Superior temporal gyrus (tissue), 1 donor: Measurements from ENCODE around the gene USP6NL.
A peak's percentile ranks its signal among the peaks of the same experiment; 100 is the strongest.
"Not testable (repeated sequence)": the region's sequence is repeated elsewhere in the genome, so short reads cannot be mapped to it uniquely, and the experiment has no call there.

Experiments
- DNase-seq: peaks from one replicate; pipeline ENCODE4 v3.0.0-alpha.2; 2016; ENCODE audit errors: extremely low spot score

USP6NL gene

DNA sequence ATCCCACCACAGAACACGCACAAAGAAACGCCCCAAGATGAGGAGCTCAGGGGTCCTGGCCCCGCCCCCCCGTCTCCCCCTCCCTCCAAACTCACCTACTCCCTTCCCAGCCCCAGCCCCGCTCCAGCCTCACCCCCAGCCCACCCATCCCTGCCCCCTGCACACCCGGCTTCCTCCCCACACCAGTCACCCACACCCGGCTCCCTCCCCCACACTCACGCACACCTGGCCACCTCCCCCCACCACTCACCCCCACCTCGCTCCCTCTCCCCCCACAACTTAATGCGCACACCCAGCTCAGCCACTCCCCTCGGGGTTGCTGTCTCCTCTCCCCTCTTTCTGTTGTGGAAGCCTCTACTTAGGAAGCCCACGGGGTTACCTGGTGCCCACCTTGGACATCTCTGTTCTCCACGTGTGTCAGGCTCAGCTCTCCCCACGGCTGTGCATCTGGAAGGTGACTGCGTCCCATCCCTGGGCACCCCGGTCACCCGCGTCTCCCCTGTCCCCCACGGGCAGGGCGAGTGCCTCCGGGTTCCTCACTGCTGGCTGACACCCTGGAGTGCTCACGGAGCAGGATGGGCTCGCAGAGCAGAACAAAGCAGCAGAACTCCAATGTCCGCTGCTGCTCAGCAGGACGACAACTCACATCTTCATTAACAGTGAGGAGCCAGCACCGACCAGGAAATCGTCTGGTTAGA lies 166.8 kb downstream of the USP6NL start:
- DNase-seq, result no peak

DNA sequence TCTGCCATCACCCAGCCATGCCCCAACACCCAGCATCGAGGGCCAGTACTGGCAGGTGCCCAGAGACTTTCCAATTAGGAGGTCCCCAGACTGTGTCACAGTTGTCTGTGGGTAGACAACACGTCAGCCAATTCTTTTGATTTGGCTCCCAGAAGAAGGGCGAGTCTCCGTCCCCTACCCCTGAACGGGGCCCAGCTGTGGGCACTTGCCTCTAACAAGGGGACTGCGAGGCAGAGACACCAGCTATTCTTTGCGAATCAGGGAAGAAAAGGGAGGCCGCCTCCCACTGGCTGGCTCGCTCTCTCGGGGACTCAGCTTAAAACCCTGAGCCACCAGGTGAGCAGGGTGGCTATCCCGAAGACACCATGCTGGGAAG lies 167.3 kb downstream of the USP6NL start:
- DNase-seq, result no peak

DNA sequence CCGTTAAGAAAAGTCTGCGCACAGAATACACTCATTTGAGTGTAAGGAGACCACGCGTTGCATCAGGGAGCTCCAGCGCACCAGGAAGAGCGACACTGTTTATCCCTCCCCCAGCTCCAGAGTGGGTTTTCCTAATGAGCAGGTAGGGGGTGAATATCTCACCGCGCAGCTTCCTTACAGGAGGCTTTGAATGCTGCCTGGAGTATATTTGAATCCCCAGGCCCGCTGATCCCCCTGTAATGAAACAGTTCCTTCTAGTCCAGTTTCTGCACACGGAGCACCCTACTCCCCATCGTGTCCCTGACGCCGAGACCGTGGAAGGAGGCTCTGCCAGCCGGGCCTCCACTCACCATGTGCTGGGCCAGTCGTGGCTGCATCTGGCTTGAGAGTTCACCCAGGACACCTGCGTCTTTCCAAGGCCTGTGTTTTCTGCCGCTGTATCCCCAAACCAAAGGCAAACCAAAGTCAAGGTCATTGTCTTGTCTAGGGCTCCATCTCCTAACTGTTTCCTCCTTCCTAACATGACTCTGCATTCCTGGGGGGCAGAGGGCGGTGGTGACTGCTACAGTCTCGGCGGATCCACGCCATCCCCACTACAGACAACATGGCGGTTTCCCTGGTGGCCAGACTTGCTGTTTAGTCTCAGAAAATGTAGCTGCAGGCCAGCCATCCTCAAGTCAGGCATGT lies 167.8 kb downstream of the USP6NL start:
- no peak for DNase-seq

DNA sequence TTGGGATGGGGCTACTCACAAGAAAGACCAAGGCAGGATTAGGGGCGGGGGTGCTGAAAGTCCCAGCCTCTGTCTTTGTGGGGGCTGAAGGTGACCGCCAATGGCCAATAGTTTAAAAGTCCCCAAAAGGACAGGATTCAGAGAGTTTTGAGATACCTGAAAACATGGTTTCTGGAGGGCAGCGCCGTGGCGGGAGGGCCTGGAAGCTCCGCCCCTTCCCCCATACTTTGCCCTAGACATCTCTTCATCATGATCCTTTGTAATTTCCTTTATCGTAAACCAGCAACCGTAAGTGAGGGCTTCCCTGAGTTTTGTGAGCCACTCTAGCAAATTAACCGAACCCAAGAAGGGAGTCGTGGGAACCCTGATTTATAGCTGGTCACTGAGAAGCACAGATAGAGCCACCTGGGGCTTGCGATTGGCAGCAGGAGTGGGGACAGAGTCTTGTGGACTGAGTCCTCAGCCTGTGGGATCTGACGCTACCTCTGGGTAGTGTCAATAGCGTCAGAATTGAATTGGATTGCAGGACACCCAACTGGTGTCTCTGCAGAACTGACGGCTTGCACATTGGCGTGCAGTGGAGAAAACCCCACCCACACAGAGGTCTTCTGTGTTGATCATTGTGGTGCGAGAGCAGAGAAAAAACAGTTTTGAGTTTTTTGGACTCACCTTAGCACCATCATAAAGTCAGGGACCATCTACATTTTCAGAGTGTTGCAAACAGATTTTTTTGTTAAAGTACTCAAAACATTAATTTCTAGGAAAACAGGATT lies 169.3 kb downstream of the USP6NL start:
- DNase-seq, result no peak

DNA sequence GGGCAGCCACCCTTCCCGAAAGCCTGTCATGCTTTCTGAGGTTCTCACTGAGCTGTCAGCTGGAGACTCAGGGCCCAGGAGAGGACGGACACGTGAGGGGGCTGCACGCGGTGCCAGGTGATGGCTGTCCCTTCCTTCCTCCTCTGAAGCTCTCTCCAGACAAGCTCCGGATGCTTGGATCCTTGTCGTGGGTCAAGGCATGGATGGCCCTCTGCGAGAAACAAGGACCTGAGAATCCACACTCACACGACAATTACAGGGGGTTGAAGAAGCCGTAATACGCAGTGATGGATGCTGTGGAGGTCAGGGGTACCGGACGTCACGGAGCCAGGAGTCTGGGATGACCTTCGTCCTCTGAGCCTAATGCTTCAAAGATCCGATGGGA lies 170.3 kb downstream of the USP6NL start:
- DNase-seq, result no peak

DNA sequence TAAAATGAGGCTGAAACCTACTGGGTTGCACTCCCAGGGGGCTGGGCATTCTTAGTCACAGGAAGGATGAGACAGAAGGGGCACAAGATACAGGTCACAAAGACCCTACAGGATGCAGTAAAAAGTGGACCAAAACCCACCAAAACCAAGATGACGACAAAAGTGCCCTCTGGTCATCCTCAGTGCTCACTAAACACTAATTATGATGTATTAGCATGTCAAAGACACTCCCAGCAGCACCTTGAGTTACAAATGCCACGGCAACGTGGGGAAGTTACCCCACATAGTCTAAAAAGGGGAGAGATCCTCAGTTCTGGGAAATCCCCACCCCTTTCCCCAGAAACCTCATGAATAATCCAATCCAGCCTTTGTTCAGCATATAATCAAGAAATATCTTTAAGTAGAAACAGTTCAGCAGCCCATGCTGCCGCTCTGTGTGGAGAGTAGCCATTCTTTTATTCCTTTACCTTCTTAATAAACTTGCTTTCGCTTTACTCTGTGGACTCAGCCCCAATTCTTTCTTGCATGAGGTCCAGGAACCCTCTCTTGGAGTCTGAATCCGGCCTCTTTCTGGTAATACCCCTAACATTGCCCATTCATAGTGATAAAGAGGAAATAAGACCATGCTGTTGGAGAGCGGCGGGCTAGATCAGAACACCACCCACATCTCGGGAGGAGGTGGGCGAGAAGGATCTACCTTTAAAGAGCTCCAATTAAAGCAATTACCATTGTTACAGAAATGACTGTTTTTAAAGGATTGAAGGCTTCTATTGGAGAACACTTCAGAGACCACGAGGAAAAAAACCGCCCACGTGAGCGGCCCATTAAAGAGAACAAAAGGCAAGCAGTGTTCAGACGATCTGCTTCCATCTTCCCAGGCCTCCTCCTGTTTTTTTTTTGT lies 170.9 kb downstream of the USP6NL start:
- DNase-seq, result no peak

DNA sequence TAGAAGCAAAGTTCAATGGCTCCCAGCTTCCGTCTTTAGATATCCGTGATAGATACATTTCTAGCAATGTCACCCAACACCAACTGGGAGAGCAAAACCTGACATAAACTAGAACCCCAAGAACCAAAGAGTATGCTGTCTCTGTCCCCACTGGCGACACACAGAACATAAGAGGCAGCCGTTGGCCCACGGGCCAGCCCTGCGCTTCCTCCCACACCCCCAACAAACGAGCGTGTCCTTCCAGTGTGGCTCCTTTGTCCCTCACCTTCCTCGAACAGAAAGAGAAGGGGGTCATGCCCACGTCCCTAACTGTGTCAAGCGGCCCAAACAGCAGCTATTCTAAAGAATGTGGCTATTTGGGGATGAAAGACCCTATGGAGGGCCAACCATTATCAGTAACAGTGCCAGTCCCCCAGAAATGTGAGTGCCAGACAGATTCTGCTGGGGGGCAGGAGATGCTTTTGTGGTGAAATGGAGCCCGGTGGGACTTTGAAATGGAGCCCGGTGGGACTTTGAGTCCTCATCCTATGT lies 171.9 kb downstream of the USP6NL start:
- DNase-seq, result no peak

DNA sequence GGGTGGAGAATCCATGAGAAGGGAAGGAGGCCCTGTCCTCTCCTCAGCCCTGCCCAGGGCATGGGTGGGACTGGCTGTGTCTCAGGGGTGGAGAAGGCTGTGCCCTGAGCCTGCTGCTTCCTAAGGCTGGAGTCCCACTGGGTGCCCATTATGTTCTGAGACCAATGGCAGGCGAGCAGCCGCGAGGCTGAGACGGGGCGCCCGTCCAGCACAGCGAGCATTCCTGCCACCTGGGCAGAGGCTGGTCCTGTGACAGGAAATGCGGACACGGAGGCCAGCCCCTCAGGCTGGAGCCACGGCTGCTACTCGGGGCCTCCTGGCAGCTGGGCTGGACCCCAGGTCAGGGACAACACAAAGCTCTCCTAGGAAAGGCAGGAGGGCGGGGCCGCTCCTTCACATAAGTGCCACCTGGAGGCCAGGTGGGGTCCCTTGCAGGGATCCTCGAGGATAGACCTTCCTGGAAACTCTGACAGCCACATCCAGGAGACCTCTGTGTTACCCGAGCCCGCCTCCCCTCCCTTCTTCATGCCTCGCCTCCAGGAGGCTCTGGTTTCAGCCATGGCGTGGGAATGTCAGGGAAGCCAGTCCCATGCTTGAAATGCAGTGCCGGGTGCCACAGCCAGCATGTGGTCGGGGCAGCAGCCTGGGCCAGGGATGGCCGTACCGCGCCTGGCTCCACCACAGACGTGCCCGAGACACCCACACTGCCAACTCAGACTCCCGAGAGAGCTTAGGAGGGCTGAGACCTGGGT lies 173.9 kb downstream of the USP6NL start:
- DNase-seq, result no peak

DNA sequence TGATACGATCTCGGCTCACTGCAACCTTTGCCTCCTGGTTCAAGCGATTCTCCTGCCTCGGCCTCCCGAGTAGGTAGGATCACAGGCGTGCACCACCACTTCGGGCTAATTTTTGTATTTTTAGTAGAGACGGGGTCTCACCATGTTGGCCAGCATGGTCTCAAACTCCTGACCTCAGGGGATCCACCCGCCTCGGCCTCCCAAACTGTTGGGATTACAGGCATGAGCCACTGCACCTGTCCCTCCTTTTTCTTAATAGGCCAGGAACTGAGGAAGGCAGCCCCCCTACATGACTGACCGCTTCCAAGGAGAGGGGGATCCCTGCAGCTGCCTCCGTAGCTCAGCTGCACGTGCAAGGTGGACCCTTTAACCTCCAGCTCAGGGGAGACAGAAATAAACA lies 175.0 kb downstream of the USP6NL start:
- DNase-seq, result not testable (repeated sequence)

DNA sequence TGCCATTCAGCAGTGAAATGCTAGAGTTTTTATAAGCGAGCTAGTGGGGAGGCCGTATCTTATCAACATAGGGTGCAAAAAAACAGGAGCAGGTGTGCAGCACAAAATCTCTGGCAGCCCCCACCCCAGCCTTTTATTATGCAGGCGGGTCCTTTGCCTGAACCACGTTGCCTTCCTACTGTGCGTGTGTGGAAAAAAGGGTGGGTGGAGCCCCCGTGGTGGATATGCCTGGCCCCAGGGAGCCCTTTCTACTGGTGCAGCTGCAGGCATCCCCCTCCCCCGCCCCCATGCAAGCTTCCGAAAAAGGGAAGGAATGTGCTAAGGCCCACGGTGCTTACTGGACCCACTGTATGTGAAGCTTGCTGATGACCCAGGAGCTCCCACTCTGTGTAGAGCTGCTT lies 175.9 kb downstream of the USP6NL start:
- no peak for DNase-seq

DNA sequence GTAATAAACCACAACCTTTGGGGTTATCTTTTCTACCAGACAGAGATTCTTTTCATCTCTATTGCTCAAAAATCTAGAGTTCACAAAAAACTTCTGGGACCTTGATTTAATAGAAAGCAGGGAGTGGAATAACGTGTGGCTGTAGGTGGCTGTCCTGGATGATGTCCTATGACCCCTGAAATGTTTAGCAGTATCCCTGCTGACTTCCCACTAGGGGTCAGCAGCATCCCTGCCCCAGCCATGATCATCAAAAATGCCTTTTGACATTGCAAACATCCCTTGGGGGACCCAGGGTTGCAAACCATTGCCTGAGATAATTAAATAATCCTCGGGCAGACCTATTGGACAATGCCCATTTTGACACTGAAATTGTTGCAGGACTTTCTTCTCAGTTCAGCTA lies 177.1 kb downstream of the USP6NL start:
- DNase-seq, result no peak

DNA sequence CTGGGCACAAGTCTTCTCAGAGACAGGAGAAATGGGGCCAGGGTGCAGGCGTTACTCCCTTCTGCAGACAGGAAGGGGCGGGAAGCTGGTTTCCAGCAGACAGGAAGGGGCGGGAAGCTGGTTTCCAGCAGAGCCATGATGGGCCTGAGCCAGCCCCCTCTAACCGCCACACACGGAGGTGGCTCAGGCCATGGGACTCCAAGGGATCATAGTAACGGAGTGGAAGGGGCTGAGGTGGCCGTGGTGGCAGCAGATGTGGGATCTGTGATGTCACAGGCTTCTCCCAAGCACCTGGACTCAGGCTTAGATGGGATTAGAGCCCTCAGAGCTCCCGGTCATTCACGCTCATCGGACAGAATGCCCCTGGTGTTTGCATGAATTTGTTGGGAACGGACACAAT lies 177.8 kb downstream of the USP6NL start:
- no peak for DNase-seq

DNA sequence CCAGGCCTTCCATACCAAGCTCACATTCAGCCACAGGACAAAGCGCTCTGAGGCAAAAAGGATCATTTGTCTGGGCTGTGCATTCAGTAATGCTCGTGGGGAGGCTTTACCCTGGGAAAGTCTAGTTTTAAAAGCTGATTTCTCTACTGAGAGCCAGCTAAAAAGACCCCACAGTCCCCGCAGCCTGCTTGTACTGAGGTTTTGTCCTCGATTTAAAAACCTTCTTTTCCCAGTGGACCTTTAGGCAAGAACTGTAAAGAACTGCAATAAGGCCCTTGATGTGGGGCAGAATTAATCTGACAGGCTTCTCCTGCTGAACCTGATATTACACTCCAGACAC lies 180.3 kb downstream of the USP6NL start:
- no peak for DNase-seq

DNA sequence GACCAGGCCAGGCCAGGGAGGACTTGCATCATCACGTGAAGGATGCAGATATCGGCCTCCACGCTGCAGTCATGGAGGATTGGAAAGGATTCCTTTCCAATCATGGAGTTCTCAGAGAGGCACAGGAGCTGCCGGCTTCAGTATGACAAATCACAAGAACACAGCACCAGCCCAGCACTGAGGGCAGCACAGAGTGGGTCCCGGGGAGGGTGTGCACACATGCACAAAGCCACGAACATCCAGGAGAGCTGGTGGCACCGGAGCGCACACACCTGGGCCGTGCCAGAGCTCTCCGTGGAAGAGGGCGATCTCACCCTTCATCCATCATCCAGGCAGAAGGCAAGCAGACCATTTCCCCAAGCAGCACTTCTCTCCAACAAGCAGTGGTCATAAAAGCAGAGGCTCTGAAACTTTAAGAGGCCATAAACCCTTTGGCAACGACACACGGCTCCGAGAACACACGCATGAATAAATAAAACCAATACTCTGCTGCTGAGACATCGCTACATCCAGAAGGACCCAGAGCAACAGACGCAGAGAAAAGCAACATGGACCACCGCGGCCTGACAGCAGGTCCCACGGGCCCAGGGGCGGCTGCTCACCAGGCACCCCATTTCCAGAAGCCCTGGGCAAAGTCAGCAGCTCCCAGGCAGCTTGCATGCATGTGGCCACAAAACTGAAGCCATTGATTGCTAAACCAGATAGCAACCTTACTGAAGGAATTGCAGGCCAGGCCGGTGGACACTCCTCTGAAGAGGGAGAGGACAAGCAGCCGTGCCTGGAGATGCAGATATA lies 180.8 kb downstream of the USP6NL start:
- DNase-seq, result no peak

DNA sequence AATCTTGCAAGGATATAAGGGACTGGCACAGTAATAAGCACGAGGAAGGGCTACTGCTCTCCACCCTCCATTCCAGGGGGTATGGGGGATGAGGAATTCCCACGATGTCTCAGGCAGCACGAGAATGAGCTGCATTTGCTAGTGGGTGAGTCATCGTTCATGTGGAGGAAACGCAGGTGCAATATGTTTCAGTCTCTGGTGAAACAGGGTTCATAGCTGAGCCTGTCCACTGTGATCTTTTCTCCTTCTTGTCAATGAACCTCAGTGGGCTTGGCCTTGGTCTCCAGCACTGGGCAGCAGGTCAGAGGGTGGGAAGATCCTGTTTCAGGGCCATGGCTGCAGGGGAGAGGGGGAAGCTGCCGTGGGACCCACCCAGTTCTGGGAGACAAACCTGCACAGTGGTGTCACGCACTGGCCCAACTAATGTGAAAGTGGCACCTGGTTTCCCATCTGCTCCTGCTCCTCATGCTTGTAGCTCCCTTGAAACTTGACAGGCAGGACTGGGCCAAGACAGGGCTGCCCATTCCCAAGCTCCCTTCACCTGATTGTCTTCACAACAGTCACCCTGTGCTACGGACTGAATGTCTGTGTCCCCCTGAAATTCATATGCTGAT lies 181.9 kb downstream of the USP6NL start:
- DNase-seq, result no peak

DNA sequence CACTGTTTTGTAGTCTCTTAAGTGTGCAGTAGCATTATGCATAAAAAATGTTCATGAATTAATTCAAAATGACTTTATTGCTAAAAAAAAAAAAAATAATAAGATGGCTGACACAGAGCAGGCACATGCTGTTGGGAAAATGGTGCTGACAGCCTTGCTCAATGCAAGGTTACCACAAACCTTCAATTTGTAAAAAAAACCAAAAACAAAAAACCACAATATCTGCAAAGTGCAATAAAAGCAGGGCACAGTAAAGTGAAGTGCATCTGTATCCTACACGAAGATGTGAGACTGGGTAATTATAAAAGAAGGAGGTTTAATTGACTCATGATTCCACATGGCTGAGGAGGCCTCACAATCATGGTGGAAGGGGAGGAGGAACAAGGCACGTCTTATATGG lies 185.8 kb downstream of the USP6NL start:
- no peak for DNase-seq

DNA sequence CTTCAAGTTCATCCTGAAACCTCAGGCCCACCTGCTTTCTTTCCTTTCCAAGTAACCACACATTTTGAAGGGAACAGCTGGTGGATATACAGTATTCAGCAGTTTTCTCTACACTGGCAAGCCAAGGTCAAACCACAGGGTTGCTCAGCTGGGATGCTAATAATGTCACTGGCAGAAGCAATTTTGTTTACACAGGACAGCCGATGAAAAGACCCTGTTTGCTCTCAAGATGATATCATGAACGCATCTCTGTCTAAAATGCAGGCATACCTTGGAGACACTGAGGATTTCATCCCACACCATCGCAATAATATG lies 186.2 kb downstream of the USP6NL start:
- DNase-seq, result no peak

DNA sequence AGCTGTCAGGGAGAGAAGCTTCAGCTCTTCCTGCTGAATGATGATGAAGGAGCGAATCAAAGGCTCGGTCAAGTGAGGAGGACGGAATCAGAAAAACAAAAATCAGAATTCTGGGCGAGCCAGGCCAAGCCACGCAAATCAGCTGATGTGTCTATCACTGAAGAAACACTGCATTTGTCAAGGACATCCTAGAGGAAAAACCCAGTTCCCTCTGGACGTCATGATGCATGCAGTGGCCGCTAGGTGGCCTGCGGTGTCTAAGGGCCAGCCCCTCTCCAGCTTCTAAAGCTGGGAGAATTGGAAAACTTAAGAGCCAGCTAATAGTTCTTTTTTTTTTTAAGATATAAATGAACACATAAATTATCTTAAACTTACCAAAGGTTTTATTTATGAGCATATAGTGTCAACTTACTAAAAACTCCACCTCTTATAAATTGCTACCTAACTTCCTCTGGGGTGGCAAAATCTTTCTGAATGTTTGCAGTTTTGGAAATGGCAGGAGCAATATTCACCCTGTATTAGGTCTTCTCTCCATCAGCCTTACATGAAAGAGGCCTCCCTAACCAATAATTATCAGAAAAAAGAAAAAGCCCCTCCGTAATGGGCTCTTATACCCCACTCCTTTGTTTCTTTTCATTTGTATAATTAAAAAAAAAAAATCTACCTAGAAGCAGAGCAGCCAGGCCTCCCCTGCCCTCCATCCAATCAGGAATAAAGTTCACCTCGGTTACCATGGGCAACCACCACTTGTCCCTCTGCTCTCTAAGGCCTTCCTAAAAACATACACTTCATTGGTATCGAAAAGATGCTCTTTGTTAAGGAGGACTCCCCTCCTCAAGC lies 186.8 kb downstream of the USP6NL start:
- peak; percentile 62 for DNase-seq

DNA sequence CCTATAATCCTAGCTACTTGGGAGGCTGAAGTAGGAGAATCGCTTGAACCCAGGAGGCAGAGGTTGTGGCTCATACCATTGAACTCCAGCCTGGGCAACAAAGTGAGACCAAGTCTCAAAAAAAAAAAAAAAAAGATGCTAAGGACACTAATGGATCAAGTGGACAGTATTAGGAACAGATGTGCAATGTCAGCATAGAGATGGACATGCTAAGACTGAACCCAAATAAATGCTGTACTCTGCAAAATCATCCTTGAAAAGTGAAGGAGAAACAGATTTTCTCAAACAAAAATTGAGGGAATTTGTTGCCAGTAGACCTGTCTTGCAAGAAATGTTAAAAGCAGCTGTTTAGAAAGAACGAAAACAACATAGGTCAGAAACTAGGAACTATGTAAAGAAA lies 194.5 kb downstream of the USP6NL start:
- DNase-seq, result no peak
